HCT116 (cell line): ENCODE results near the gene HMGXB3. TPM values are rescaled to one million over a fixed set of nuclear protein-coding genes. Genes with fewer than 3 reads are reported as not detected.

Experiments used
- ATAC-seq: fragments of 200-7000 bp; cut with Tn5 transposase; 2 replicates; pipeline ENCODE4 v1.9.1; 2020; ENCODE audit warnings: mild to moderate bottlenecking, moderate library complexity
- BruUV-seq: library from RNA; stranded (reverse); fragments of 400-500 nt; replicated peaks from 2 replicates; lab custom pipeline; 2021; lab: Mats Ljungman, UMichigan
- CTCF ChIA-PET: fragments of 300-600 bp; sonication (Branson Sonifier 250); formaldehyde crosslinking; loops from one replicate; lab custom pipeline; 2021; ENCODE audit warnings: antibody characterized with exemption; lab: Charles Lee
- POLR2A ChIA-PET: fragments of 300-600, 350-600 bp; sonication (Branson Sonifier 250); formaldehyde crosslinking; loops from one replicate; lab custom pipeline; 2021; ENCODE audit warnings: antibody characterized with exemption; lab: Charles Lee
- RAD21 ChIA-PET, 2 experiments: fragments of 300-600 bp; sonication (Branson Sonifier 250); formaldehyde crosslinking; loops; one replicate each; lab custom pipeline; 2023; ENCODE audit warnings: low total read pairs in 2 of 2; ENCODE audit not compliant: uncharacterized antibody in 2 of 2, unreplicated experiment in 2 of 2, low non-redundant PET in 1 of 2; lab: Charles Lee
- DNase-seq: peaks from one replicate; pipeline ENCODE4 v3.0.0-alpha.2; 2010; ENCODE audit warnings: low read depth, low spot score
- H2AFZ ChIP-seq: fragments of 200-600 bp; shearing (Covaris generic), sonication (generic); 2 replicates; pipeline ENCODE4 v1.6.1; 2017; ENCODE audit warnings: low read depth, mixed run types, mixed read lengths, antibody characterized with exemption, low read length; ENCODE audit not compliant: poor library complexity, severe bottlenecking
- H3K27ac ChIP-seq: 2 replicates; pipeline ENCODE4 v1.5.1; 2012; ENCODE audit warnings: low read depth, low read length
- H3K27me3 ChIP-seq: fragments of 200-600 bp; sonication (generic); 2 replicates; pipeline ENCODE4 v1.6.1; 2016; ENCODE audit warnings: mixed run types, low read length, mixed read lengths; ENCODE audit not compliant: insufficient read depth
- H3K36me3 ChIP-seq, 2 experiments: fragments of 200-500 bp in 1 of 2; fragments of 200-600 bp in 1 of 2; sonication (Bioruptor generic) in 1 of 2; sonication (generic) in 1 of 2; 2 replicates each; pipeline versions ENCODE4 v1.5.1 to v1.6.1; 2014 to 2016; ENCODE audit warnings: low read length in 2 of 2, inconsistent platforms in 1 of 2, mixed read lengths in 1 of 2, mixed run types in 1 of 2; ENCODE audit not compliant: insufficient read depth in 2 of 2, control insufficient read depth in 1 of 2
- H3K4me1 ChIP-seq, 2 experiments: fragments of 200-600 bp in 1 of 2; sonication (generic) in 1 of 2; 2 replicates each; pipeline versions ENCODE4 v1.5.1 to v1.6.1; 2012 to 2017; ENCODE audit warnings: low read length in 2 of 2, inconsistent platforms in 1 of 2, mild to moderate bottlenecking in 1 of 2, mixed read lengths in 1 of 2, mixed run types in 1 of 2, moderate library complexity in 1 of 2; ENCODE audit not compliant: insufficient read depth in 2 of 2, control insufficient read depth in 1 of 2
- H3K4me2 ChIP-seq: fragments of 200-600 bp; sonication (generic); 2 replicates; pipeline ENCODE4 v1.6.1; 2017; ENCODE audit warnings: mixed run types, low read length, mixed read lengths
- H3K4me3 ChIP-seq, 2 experiments: fragments of 200-600 bp in 1 of 2; sonication (generic) in 1 of 2; replicated peaks in 1 of 2; 2 replicates each; pipeline ENCODE4 v1.5.1; 2011 to 2016; ENCODE audit warnings: low read length in 2 of 2, control low read depth in 1 of 2, low read depth in 1 of 2, mild to moderate bottlenecking in 1 of 2, mixed read lengths in 1 of 2, mixed run types in 1 of 2
- H3K79me2 ChIP-seq: fragments of 200-600 bp; sonication (generic); 2 replicates; pipeline ENCODE4 v1.6.1; 2017; ENCODE audit warnings: mild to moderate bottlenecking, mixed run types, low read length, moderate library complexity, mixed read lengths; ENCODE audit not compliant: insufficient read depth
- H3K9ac ChIP-seq: fragments of 200-600 bp; sonication (generic); 2 replicates; pipeline ENCODE4 v1.6.1; 2016; ENCODE audit warnings: low read length, mixed read lengths
- H3K9me2 ChIP-seq: fragments of 200-600 bp; sonication (generic), shearing (Covaris generic); 2 replicates; pipeline ENCODE4 v1.6.1; 2017; ENCODE audit warnings: mixed run types, mild to moderate bottlenecking, moderate library complexity; ENCODE audit not compliant: insufficient read depth
- H3K9me3 ChIP-seq, 2 experiments: fragments of 200-500 bp in 1 of 2; fragments of 200-600 bp in 1 of 2; sonication (Bioruptor generic) in 1 of 2; sonication (generic) in 1 of 2; 2 replicates each; pipeline ENCODE4 v1.6.1; 2014 to 2017; ENCODE audit warnings: low read length in 2 of 2, mixed read lengths in 2 of 2, inconsistent platforms in 1 of 2, low read depth in 1 of 2, mild to moderate bottlenecking in 1 of 2, mixed run types in 1 of 2, moderate library complexity in 1 of 2; ENCODE audit not compliant: control insufficient read depth in 1 of 2, insufficient read depth in 1 of 2
- H4K20me1 ChIP-seq: fragments of 200-600 bp; sonication (generic), shearing (Covaris generic); 2 replicates; pipeline ENCODE4 v1.6.1; 2017; ENCODE audit warnings: mixed run types, mild to moderate bottlenecking, moderate library complexity; ENCODE audit not compliant: insufficient read depth
- CBX3 ChIP-seq: IDR thresholded peaks from 2 replicates; pipeline ENCODE4 v1.6.1; 2012; ENCODE audit warnings: low read depth
- CEBPB ChIP-seq: IDR thresholded peaks from 2 replicates; pipeline ENCODE4 v1.6.1; 2012; ENCODE audit warnings: low read depth
- EGR1 ChIP-seq: IDR thresholded peaks from 2 replicates; pipeline ENCODE4 v1.6.1; 2012; ENCODE audit warnings: low read depth
- EZH2 ChIP-seq: fragments of 200-600 bp; sonication (generic); IDR thresholded peaks from 2 replicates; pipeline ENCODE4 v1.6.1; 2017; ENCODE audit warnings: antibody characterized with exemption, mixed run types
- FOSL1 ChIP-seq: IDR thresholded peaks from 2 replicates; pipeline ENCODE4 v1.6.1; 2012; ENCODE audit warnings: low read depth
- JUND ChIP-seq: IDR thresholded peaks from 2 replicates; pipeline ENCODE4 v1.6.1; 2012
- POLR2AphosphoS5 ChIP-seq: IDR thresholded peaks from 2 replicates; pipeline ENCODE4 v1.6.1; 2011; ENCODE audit warnings: mild to moderate bottlenecking, low read depth, low read length, moderate library complexity
- YY1 ChIP-seq: IDR thresholded peaks from 2 replicates; pipeline ENCODE4 v1.6.1; 2011; ENCODE audit warnings: low read length, low read depth, moderate library complexity, mild to moderate bottlenecking; ENCODE audit not compliant: insufficient replicate concordance; ENCODE audit errors: extremely low read depth
- ZFX ChIP-seq: fragments of 450-650 bp; IDR thresholded peaks from 2 replicates; pipeline ENCODE4 v1.6.1; 2017
- intact Hi-C: fragments of 100-400 bp; cut with micrococcal nuclease; formaldehyde crosslinking; loops from 2 replicates; pipeline ENCODE4 v1.10.0; 2022
- total RNA-seq: library from RNA; stranded (reverse); gene quantifications from one replicate; pipeline ENCODE4 v1.2.1, GENCODE V29; 2021; ENCODE audit not compliant: unreplicated experiment
- TF ChIP-seq, protein P1 (sequence below): IDR thresholded peaks from 2 replicates; pipeline ENCODE4 v1.6.1; 2012
- TF ChIP-seq, protein P2 (sequence below): IDR thresholded peaks from 2 replicates; pipeline ENCODE4 v1.6.1; 2012; ENCODE audit warnings: low read depth

Gene HMGXB3
- total RNA-seq, 1 experiment from 2014 or later = 41.8 TPM

DNA sequence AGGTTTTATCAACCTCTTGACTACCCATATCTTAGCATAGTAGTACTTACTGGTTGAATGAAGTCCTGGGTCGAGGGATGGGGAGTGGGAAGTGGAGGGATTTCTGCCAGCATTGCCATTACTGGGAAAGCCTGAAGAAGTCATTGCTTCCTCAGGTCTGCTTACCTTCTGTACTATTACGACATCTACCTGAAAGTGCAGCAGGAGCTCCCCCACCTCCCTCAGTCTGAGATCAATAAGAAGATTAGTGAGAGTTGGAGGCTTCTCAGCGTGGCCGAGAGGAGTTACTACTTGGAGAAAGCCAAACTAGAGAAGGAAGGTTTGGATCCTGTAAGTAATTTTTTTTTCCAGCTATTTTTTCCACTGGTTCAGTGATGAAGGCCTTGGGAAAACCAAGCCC lies 5.8 kb downstream of the HMGXB3 start:
- DNase-seq (no peak), ATAC-seq (no peak)
- Histone ChIP-seq H3K4me3 (no peak overlapping the region), H3K27ac (no peak overlapping the region), H4K20me1 (no peaks in the 10 kb centered on the region), H3K9ac (no peak overlapping the region), H3K79me2 (peaks cover 99% of the 10 kb centered on the region), H3K27me3 (no peaks in the 10 kb centered on the region), H3K9me3 (no peaks in the 10 kb centered on the region), H3K4me2 (no peak overlapping the region), H2AFZ (no peak overlapping the region), H3K4me1 (peaks cover 5 to 14% of the 10 kb centered on the region in 2 experiments; a peak in 3 of 4 replicates), H3K9me2 (no peaks in the 10 kb centered on the region), H3K36me3 (peaks cover 38 to 49% of the 10 kb centered on the region in 2 experiments)
- TF ChIP-seq JUND (no peak), ZFX (no peak), YY1 (no peak), POLR2AphosphoS5 (no peak), CEBPB (no peak), EZH2 (no peak), FOSL1 (no peak), EGR1 (no peak), CBX3 (no peak)
- TF ChIP-seq, protein P1, sequence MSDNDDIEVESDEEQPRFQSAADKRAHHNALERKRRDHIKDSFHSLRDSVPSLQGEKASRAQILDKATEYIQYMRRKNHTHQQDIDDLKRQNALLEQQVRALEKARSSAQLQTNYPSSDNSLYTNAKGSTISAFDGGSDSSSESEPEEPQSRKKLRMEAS = no peak
- TF ChIP-seq, protein P2, sequence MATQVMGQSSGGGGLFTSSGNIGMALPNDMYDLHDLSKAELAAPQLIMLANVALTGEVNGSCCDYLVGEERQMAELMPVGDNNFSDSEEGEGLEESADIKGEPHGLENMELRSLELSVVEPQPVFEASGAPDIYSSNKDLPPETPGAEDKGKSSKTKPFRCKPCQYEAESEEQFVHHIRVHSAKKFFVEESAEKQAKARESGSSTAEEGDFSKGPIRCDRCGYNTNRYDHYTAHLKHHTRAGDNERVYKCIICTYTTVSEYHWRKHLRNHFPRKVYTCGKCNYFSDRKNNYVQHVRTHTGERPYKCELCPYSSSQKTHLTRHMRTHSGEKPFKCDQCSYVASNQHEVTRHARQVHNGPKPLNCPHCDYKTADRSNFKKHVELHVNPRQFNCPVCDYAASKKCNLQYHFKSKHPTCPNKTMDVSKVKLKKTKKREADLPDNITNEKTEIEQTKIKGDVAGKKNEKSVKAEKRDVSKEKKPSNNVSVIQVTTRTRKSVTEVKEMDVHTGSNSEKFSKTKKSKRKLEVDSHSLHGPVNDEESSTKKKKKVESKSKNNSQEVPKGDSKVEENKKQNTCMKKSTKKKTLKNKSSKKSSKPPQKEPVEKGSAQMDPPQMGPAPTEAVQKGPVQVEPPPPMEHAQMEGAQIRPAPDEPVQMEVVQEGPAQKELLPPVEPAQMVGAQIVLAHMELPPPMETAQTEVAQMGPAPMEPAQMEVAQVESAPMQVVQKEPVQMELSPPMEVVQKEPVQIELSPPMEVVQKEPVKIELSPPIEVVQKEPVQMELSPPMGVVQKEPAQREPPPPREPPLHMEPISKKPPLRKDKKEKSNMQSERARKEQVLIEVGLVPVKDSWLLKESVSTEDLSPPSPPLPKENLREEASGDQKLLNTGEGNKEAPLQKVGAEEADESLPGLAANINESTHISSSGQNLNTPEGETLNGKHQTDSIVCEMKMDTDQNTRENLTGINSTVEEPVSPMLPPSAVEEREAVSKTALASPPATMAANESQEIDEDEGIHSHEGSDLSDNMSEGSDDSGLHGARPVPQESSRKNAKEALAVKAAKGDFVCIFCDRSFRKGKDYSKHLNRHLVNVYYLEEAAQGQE = no peak
- intact Hi-C loops = loop anchor here (10.0 kb wide), 2 partner anchors 208 to 348 kb away; partner anchors contain the start of gene TCOF1
- ChIA-PET CTCF (interaction anchor here (1.8 kb wide), 1 partner anchor 12 kb away, joined by 3 read pairs; no protein-coding TSS in a partner anchor), RAD21 (no interaction called here), POLR2A (no interaction called here)
- no TSS peak for BruUV-seq
